Effector memory CD8-positive, alpha-beta T cell (primary cell): ENCODE results near the gene DLG2.

ENCODE experiments used
- ATAC-seq: fragments of 150-1000 bp; cut with Tn5 transposase; replicated peaks from 2 replicates; pipeline ENCODE4 v1.10.0; 2021; ENCODE audit warnings: mild to moderate bottlenecking, moderate library complexity
- DNase-seq, 3 experiments: peaks; one replicate each; pipeline ENCODE4 v3.0.0; 2021
- H3K27ac Mint-ChIP-seq, 2 donors: one replicate each; pipeline ENCODE4 v1.8.0; 2022; ENCODE audit warnings: mild to moderate bottlenecking in 2 of 2, mixed read lengths in 2 of 2, moderate library complexity in 2 of 2
- H3K27me3 Mint-ChIP-seq, 2 donors: one replicate each; pipeline ENCODE4 v1.8.0; 2022; ENCODE audit warnings: mixed read lengths in 2 of 2
- H3K36me3 Mint-ChIP-seq: one replicate; pipeline ENCODE4 v1.8.0; 2022; ENCODE audit warnings: mild to moderate bottlenecking, moderate library complexity, mixed read lengths; ENCODE audit not compliant: insufficient read depth
- H3K4me1 Mint-ChIP-seq, 2 donors: one replicate each; pipeline ENCODE4 v1.8.0; 2022; ENCODE audit warnings: low read depth in 2 of 2, mixed read lengths in 2 of 2
- H3K4me3 Mint-ChIP-seq, 2 donors: one replicate each; pipeline ENCODE4 v1.8.0; 2022; ENCODE audit warnings: mild to moderate bottlenecking in 2 of 2, mixed read lengths in 2 of 2, moderate library complexity in 2 of 2
- H3K9me3 Mint-ChIP-seq, 2 donors: one replicate each; pipeline ENCODE4 v1.8.0; 2022; ENCODE audit warnings: mixed read lengths in 2 of 2

Gene DLG2

GRCh38 chr11:83549984-83550667 is 2077.0 kb downstream of the DLG2 start:
- Mint-ChIP-seq H3K4me1 (no peaks in the 10 kb centered on the region), H3K27ac (no peak overlapping the region), H3K9me3 (peaks cover 4 to 6% of the 10 kb centered on the region in 2 donors), H3K27me3 (no peaks in the 10 kb centered on the region), H3K4me3 (no peak overlapping the region), H3K36me3 (no peaks in the 10 kb centered on the region)
- ATAC-seq (no peak), DNase-seq (no peak)

- no peaks in the 10 kb centered on the region for H3K36me3 Mint-ChIP-seq
- H3K27ac Mint-ChIP-seq = no peak overlapping the region
- no peak for ATAC-seq
- no peaks in the 10 kb centered on the region for H3K27me3 Mint-ChIP-seq
- DNase-seq = no peak
- H3K4me1 Mint-ChIP-seq = no peaks in the 10 kb centered on the region
- peaks cover 2 to 6% of the 10 kb centered on the region in 2 donors for H3K9me3 Mint-ChIP-seq
- H3K4me3 Mint-ChIP-seq = no peak overlapping the region
These were observed 2080.8 kb downstream of the DLG2 start for GRCh38 chr11:83546368-83546767.

- H3K27me3 Mint-ChIP-seq = no peaks in the 10 kb centered on the region
- no peak overlapping the region for H3K4me3 Mint-ChIP-seq
- no peak overlapping the region for H3K27ac Mint-ChIP-seq
- DNase-seq (no peak), ATAC-seq (no peak)
- H3K4me1 Mint-ChIP-seq = no peaks in the 10 kb centered on the region
- H3K36me3 Mint-ChIP-seq = no peaks in the 10 kb centered on the region
- H3K9me3 Mint-ChIP-seq = peaks cover 2 to 6% of the 10 kb centered on the region in 2 donors
These were observed 2081.5 kb downstream of the DLG2 start for GRCh38 chr11:83545494-83546260.

DNA sequence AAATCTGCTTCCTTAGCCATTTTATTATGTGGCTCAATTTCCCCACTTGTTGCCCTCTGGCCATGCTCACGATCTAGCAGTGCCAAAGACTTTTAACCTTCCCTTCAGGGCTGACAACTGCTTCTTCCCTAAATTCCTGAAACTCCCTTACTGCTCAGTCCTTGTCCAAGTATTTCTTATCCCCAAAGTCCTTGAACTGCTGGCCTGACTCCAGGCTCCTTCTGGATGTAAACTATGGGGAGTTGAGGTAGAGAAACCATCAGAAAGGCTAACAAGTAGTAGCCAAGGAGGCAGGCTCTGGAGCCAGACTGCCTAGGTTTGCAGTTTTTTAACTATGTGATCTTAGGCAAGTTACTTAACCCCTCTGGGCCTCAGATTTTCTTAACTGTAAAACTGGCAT is 2082.3 kb downstream of the DLG2 start:
- Mint-ChIP-seq H3K4me3 (no peak overlapping the region), H3K36me3 (no peaks in the 10 kb centered on the region), H3K27me3 (no peaks in the 10 kb centered on the region), H3K4me1 (no peaks in the 10 kb centered on the region), H3K9me3 (peaks cover 2 to 6% of the 10 kb centered on the region in 2 donors), H3K27ac (no peak overlapping the region)
- ATAC-seq (no peak), DNase-seq (no peak)

GRCh38 chr11:83543706-83544439 is 2083.3 kb downstream of the DLG2 start:
- H3K27ac Mint-ChIP-seq = no peak overlapping the region
- ATAC-seq = no peak

GRCh38 chr11:83542861-83543260 is 2084.3 kb downstream of the DLG2 start:
- no peak for DNase-seq
- Mint-ChIP-seq H3K4me1 (no peaks in the 10 kb centered on the region), H3K27ac (no peak overlapping the region), H3K27me3 (no peaks in the 10 kb centered on the region), H3K36me3 (no peaks in the 10 kb centered on the region), H3K4me3 (no peak overlapping the region), H3K9me3 (peaks cover under 1 to 7% of the 10 kb centered on the region in 2 donors)
- ATAC-seq = no peak

More at GRCh38 chr11:83543706-83544439, 2083.3 kb downstream of the DLG2 start:
- H3K4me3 Mint-ChIP-seq = no peak overlapping the region
- no peaks in the 10 kb centered on the region for H3K36me3 Mint-ChIP-seq
- no peaks in the 10 kb centered on the region for H3K4me1 Mint-ChIP-seq
- H3K9me3 Mint-ChIP-seq = peaks cover 2 to 6% of the 10 kb centered on the region in 2 donors
- H3K27me3 Mint-ChIP-seq = no peaks in the 10 kb centered on the region
- DNase-seq = no peak

GRCh38 chr11:83540728-83541127 is 2086.4 kb downstream of the DLG2 start:
- Mint-ChIP-seq H3K27me3 (peaks cover 0 to 5% of the 10 kb centered on the region in 2 donors), H3K36me3 (no peaks in the 10 kb centered on the region), H3K9me3 (peaks cover 0 to 7% of the 10 kb centered on the region in 2 donors), H3K4me3 (no peak overlapping the region), H3K4me1 (no peaks in the 10 kb centered on the region), H3K27ac (no peak overlapping the region)
- DNase-seq = no peak
- no peak for ATAC-seq

DNA sequence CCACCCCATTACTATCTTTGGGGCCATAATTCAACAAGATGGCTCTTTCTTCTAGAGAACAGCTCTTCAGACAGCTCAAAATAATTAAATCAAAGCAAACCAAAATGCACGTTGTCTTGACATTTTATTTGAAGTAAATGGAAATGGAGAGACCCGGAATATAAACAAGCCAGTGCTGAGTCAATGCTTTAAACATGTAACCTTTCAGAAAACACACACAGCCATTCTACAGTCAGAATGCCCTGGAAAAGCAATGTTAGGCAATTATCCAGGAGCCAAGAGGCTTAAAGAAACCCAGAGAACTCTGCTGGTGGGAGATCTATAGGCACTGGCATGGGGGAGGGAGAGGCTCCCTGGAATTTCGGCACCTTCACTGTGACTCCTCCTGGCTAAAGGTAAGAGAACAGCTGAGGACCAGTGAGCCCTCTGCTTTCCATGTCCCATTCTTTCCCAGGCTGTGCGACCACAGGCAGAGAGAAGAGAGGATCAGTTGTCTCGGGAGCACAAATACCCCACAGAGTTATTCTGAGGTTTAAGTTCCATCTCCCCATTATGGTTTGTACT is 2086.9 kb downstream of the DLG2 start:
- Mint-ChIP-seq H3K9me3 (peaks cover 0 to 7% of the 10 kb centered on the region in 2 donors), H3K4me1 (no peaks in the 10 kb centered on the region), H3K4me3 (no peak overlapping the region), H3K27ac (no peak overlapping the region), H3K27me3 (peaks cover 0 to 5% of the 10 kb centered on the region in 2 donors), H3K36me3 (no peaks in the 10 kb centered on the region)
- DNase-seq = no peak
- no peak for ATAC-seq

GRCh38 chr11:83538286-83538685 is 2088.9 kb downstream of the DLG2 start:
- no peak overlapping the region for H3K4me3 Mint-ChIP-seq

GRCh38 chr11:83537131-83537610 is 2090.0 kb downstream of the DLG2 start:
- no peak for DNase-seq
- Mint-ChIP-seq H3K27ac (no peak overlapping the region), H3K4me3 (no peak overlapping the region), H3K27me3 (peaks cover 0 to 5% of the 10 kb centered on the region in 2 donors), H3K36me3 (no peaks in the 10 kb centered on the region), H3K4me1 (no peaks in the 10 kb centered on the region), H3K9me3 (peaks cover 0 to 7% of the 10 kb centered on the region in 2 donors)
- no peak for ATAC-seq

More at GRCh38 chr11:83538286-83538685, 2088.9 kb downstream of the DLG2 start:
- ATAC-seq (no peak), DNase-seq (no peak)
- Mint-ChIP-seq H3K36me3 (no peaks in the 10 kb centered on the region), H3K27ac (no peak overlapping the region), H3K27me3 (peaks cover 0 to 5% of the 10 kb centered on the region in 2 donors), H3K9me3 (peaks cover 0 to 7% of the 10 kb centered on the region in 2 donors), H3K4me1 (no peaks in the 10 kb centered on the region)

- no peaks in the 10 kb centered on the region for H3K4me1 Mint-ChIP-seq
- H3K4me3 Mint-ChIP-seq = no peak overlapping the region
- H3K36me3 Mint-ChIP-seq = no peaks in the 10 kb centered on the region
- H3K27ac Mint-ChIP-seq = no peak overlapping the region
- no peak for ATAC-seq
- peaks cover 0 to 2% of the 10 kb centered on the region in 2 donors for H3K9me3 Mint-ChIP-seq
- H3K27me3 Mint-ChIP-seq = peaks cover 0 to 11% of the 10 kb centered on the region in 2 donors
- no peak for DNase-seq
These were observed 2094.0 kb downstream of the DLG2 start for GRCh38 chr11:83533166-83533565.

- peaks cover 0 to 2% of the 10 kb centered on the region in 2 donors for H3K9me3 Mint-ChIP-seq
- DNase-seq (no peak), ATAC-seq (no peak)
- H3K27ac Mint-ChIP-seq = no peak overlapping the region
- no peaks in the 10 kb centered on the region for H3K36me3 Mint-ChIP-seq
- no peaks in the 10 kb centered on the region for H3K4me1 Mint-ChIP-seq
- H3K4me3 Mint-ChIP-seq = no peak overlapping the region
- peaks cover 0 to 5% of the 10 kb centered on the region in 2 donors for H3K27me3 Mint-ChIP-seq
These were observed 2098.3 kb downstream of the DLG2 start for GRCh38 chr11:83528877-83529276.

DNA sequence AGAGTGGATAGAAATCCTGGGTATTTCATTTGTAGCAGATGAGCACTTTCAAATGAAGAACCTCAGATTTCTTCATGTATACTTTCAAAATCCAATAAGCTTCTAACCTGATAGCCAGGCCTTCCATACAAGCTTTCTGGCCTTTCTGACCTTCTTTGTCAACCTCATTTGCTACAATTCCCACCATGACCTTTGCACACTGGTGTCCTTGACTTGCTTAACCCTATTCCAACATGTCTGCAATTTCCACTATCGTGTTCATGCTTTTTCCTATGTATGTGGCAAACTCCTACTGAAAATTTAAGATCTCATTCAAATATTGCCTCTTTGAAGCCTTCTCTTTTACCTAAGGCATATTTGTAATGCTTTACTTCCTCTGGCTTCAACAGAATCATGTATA is 2098.9 kb downstream of the DLG2 start:
- Mint-ChIP-seq H3K27me3 (peaks cover 0 to 5% of the 10 kb centered on the region in 2 donors), H3K27ac (no peak overlapping the region)
- ATAC-seq = no peak

More for the DNA sequence above, 2098.9 kb downstream of the DLG2 start:
- DNase-seq = no peak
- Mint-ChIP-seq H3K4me3 (no peak overlapping the region), H3K36me3 (no peaks in the 10 kb centered on the region), H3K9me3 (peaks cover 0 to 2% of the 10 kb centered on the region in 2 donors), H3K4me1 (no peaks in the 10 kb centered on the region)
